ENCODE results near the gene CLK2. TPM values are rescaled to one million over a fixed set of nuclear protein-coding genes. Genes with fewer than 3 reads are reported as not detected.

Gene CLK2
- total RNA-seq, 3 donors from 2014 or later: 43.7 to 51.7 (median 47.8) TPM

DNA sequence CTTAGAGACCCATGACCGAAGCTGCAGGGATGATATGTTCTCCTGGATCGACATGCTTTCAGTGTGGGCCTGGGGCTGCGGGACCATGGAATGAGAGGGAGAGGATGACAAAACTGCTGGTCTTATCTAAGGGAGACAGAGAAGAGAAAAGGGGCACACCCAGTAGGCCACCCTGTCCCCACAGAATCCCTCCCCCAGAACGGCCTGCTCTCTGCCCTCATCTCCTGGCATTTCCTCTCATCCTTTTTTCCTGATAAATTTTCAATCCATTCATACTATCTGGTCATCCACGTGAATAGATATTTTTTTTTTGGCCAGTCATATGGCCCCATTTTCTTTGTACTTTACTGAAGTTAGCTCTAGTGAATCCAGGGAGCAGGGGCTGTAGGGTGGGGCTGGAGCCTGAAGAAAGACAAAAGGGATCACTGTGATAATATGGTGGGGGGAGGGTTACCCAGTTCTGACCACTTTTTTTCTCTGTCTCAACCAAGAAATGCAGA lies 28.1 kb upstream of the CLK2 start, which contains the start of gene PKLR:
Gene PKLR, minus strand, starts transcription at position 97 of the 500 bp plus-strand sequence. Its CDS starts 43 bp downstream, at position 54.
- H3K4me3 ChIP-seq: no peak within 1 kb of the TSS
- intact Hi-C loops (cut with DNase I, micrococcal nuclease): no loop called here

DNA sequence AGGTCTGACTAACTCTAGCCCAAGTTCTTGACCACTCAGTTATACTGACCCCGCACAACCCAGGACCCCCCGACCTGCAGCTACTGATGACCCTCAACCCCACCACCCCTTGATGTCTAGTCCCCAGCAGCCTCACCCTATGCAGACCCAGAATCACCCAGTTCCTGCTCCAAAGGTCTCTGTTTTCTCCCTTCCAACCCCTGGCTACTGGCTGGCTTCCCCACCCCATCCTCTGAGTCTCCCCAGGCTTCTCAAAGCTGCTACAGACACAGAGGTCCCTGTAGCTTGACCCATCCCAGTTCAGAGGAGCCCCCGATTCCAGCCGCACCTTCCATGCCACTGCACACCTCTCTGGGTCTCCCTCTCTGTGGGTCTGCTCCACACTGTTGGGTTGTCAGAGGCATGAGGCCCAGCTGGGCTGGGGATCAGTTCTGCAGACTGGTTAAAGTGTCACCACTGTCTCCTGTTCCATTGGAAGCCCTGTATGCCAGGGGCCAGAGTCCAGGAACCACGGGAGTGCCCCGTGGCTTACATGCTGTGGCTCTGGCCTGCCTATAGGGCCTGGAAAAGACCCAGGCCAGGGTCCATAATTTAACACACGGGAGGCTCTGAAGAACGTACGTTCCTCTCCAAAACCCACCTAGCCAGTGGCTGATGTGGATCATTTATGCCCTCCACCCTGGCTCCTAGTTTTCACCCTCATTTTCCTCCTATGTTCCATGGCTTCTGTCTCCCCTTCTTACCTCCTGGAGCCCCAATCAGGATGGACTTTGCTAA lies 27.4 kb upstream of the CLK2 start:
- DNase-seq (peak in 2 of 3 donors; percentile 61 to 68), ATAC-seq (peak; percentile 79)
- H3K4me3 ChIP-seq: no peak overlapping the region
- no peaks in the 10 kb centered on the region for H3K9me3 ChIP-seq
- peaks cover 3% of the 10 kb centered on the region for H3K4me1 ChIP-seq (ENCODE audit: low read depth)
- TF ChIP-seq, protein P1, sequence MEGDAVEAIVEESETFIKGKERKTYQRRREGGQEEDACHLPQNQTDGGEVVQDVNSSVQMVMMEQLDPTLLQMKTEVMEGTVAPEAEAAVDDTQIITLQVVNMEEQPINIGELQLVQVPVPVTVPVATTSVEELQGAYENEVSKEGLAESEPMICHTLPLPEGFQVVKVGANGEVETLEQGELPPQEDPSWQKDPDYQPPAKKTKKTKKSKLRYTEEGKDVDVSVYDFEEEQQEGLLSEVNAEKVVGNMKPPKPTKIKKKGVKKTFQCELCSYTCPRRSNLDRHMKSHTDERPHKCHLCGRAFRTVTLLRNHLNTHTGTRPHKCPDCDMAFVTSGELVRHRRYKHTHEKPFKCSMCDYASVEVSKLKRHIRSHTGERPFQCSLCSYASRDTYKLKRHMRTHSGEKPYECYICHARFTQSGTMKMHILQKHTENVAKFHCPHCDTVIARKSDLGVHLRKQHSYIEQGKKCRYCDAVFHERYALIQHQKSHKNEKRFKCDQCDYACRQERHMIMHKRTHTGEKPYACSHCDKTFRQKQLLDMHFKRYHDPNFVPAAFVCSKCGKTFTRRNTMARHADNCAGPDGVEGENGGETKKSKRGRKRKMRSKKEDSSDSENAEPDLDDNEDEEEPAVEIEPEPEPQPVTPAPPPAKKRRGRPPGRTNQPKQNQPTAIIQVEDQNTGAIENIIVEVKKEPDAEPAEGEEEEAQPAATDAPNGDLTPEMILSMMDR (IDR thresholded peaks at IDR 0.05): no peak
- intact Hi-C loops (cut with DNase I, micrococcal nuclease): no loop called here
- H3K36me3 ChIP-seq (ENCODE audit: low read depth): no peaks in the 10 kb centered on the region

More for the DNA sequence above, 28.1 kb upstream of the CLK2 start, which contains the start of gene PKLR:
- Histone ChIP-seq H3K9me3 (no peaks in the 10 kb centered on the region), H3K4me1 (ENCODE audit: low read depth) (peaks cover 3% of the 10 kb centered on the region), H3K36me3 (ENCODE audit: low read depth) (no peaks in the 10 kb centered on the region)
- no peak for DNase-seq
- TF ChIP-seq, protein P1 (IDR thresholded peaks at IDR 0.05): no peak
- no peak for ATAC-seq

DNA sequence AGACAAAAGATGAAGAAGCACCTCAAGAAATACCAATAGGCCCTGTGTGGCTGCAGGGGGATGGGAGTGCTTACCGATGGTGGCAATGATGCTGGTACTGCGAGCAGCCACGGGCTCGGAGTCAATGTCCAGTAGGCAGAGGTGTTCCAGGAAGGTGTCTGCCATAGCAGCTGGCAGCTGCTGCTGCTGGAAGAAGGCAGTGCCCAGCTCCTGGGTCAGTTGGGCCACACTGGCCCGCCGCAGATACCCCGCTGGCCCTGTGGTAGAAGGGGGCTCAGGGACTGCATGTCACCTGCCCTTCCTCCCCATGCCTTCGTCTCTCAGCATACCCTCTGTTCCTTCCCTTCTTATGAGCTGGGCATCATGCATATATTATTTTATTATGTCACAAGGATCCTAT lies 26.7 kb upstream of the CLK2 start:
- H3K36me3 ChIP-seq (ENCODE audit: low read depth): no peaks in the 10 kb centered on the region
- H3K4me1 ChIP-seq (ENCODE audit: low read depth): peaks cover 9% of the 10 kb centered on the region
- H3K4me3 ChIP-seq: no peak overlapping the region
- TF ChIP-seq, protein P1 (IDR thresholded peaks at IDR 0.05): no peak
- no peak for DNase-seq
- no peaks in the 10 kb centered on the region for H3K9me3 ChIP-seq
- intact Hi-C loops (cut with DNase I, micrococcal nuclease): no loop called here
- ATAC-seq: no peak

DNA sequence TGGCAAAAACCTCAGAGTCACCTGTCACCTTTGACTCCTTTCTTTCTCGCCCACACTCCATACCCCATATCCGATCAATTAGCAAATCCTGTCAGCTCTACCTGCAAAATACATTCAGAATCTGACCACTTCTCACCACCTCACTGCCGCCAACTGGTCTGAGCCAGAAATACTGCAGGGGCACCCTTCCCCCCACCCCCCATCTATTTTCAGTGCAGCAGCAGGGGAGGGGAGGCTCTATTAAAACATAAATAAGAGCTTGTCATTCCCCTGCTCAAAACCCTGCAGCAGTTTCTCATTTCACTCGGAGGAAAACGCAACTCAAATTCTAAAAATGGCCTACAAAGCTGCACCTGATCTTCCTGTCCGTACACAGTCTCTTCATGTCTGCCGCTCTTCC lies 24.1 kb upstream of the CLK2 start:
- TF ChIP-seq, protein P1 (IDR thresholded peaks at IDR 0.05): no peak
- ATAC-seq: no peak
- intact Hi-C loops (cut with DNase I, micrococcal nuclease): no loop called here
- Histone ChIP-seq H3K4me3 (no peak overlapping the region), H3K9me3 (no peaks in the 10 kb centered on the region), H3K36me3 (ENCODE audit: low read depth) (no peaks in the 10 kb centered on the region), H3K4me1 (ENCODE audit: low read depth) (peaks cover 9% of the 10 kb centered on the region)
- no peak for DNase-seq

DNA sequence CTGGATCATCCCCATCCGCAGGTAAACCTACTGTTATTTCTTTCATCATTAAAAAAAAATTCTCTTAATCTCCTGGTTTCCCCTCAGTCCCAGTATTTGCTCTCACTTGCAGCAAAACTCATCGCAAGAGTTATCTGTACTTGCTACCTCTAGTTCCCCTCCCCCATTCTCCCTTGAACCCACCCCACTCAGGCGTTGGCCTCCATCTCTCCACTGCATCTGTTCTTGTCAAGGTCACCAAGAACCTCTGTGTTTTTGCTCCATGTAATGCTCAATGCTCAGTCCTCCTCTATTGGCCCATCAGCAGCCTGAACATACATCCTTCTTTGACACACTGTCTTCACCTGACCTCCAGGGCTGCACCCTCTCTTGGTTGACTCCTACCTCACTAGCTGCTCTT lies 23.4 kb upstream of the CLK2 start:
- intact Hi-C loops (cut with DNase I, micrococcal nuclease): no loop called here
- ATAC-seq: no peak

More for the DNA sequence above, 23.4 kb upstream of the CLK2 start:
- no peaks in the 10 kb centered on the region for H3K36me3 ChIP-seq (ENCODE audit: low read depth)
- TF ChIP-seq, protein P1 (IDR thresholded peaks at IDR 0.05): no peak
- no peak overlapping the region for H3K4me3 ChIP-seq
- peaks cover 9% of the 10 kb centered on the region for H3K4me1 ChIP-seq (ENCODE audit: low read depth)
- DNase-seq: no peak
- H3K9me3 ChIP-seq: no peaks in the 10 kb centered on the region
